OCI-LY1 (cell line): ENCODE measurements around the gene LCE2B.

ENCODE experiments used
- H2AFZ ChIP-seq: fragments of 200-600 bp; sonication (generic), shearing (Covaris generic); 2 replicates; pipeline ENCODE4 v1.6.0; 2014; ENCODE audit warnings: antibody characterized with exemption, mild to moderate bottlenecking, low read length
- H3F3A ChIP-seq: fragments of 200-600 bp; sonication (generic), shearing (Covaris generic); 2 replicates; pipeline ENCODE4 v1.6.0; 2014; ENCODE audit warnings: mild to moderate bottlenecking, antibody characterized with exemption, low read length, moderate library complexity; ENCODE audit not compliant: insufficient read depth
- H3K27ac ChIP-seq: fragments of 200-600 bp; sonication (generic); 2 replicates; pipeline ENCODE4 v1.5.1; 2014; ENCODE audit warnings: low read length, mixed run types, mild to moderate bottlenecking, low read depth; ENCODE audit not compliant: poor library complexity, severe bottlenecking
- H3K27me3 ChIP-seq: fragments of 200-600 bp; sonication (generic); 2 replicates; pipeline ENCODE4 v1.6.0; 2014; ENCODE audit warnings: antibody characterized with exemption, mild to moderate bottlenecking, low read length, moderate library complexity; ENCODE audit not compliant: insufficient read depth
- H3K36me3 ChIP-seq: fragments of 200-600 bp; sonication (generic); 2 replicates; pipeline ENCODE4 v1.6.1; 2014; ENCODE audit warnings: mild to moderate bottlenecking, antibody characterized with exemption, low read length, moderate library complexity, mixed read lengths; ENCODE audit not compliant: insufficient read depth
- H3K4me1 ChIP-seq: fragments of 200-600 bp; sonication (generic); 2 replicates; pipeline ENCODE4 v1.5.1; 2014; ENCODE audit warnings: mild to moderate bottlenecking, low read length, moderate library complexity; ENCODE audit not compliant: insufficient read depth, severe bottlenecking
- H3K4me2 ChIP-seq: fragments of 200-600 bp; sonication (generic), shearing (Covaris generic); 2 replicates; pipeline ENCODE4 v1.6.1; 2014; ENCODE audit warnings: low read length
- H3K4me3 ChIP-seq: fragments of 200-600 bp; sonication (generic); 2 replicates; pipeline ENCODE4 v1.5.1; 2014; ENCODE audit warnings: low read length, low read depth, mild to moderate bottlenecking, mixed read lengths; ENCODE audit not compliant: poor library complexity, severe bottlenecking
- H3K79me2 ChIP-seq: fragments of 200-600 bp; shearing (Covaris generic); 2 replicates; pipeline ENCODE4 v1.6.1; 2016; ENCODE audit warnings: mixed run types, low read length, mixed read lengths; ENCODE audit not compliant: insufficient read depth
- H3K9ac ChIP-seq: fragments of 200-600 bp; sonication (generic), shearing (Covaris generic); 2 replicates; pipeline ENCODE4 v1.6.1; 2014; ENCODE audit warnings: mild to moderate bottlenecking, low read length, mixed read lengths
- H3K9me2 ChIP-seq: fragments of 200-600 bp; sonication (generic), shearing (Covaris generic); 2 replicates; pipeline ENCODE4 v1.6.1; 2014; ENCODE audit warnings: low read depth, mild to moderate bottlenecking, low read length, mixed read lengths
- H3K9me3 ChIP-seq: fragments of 200-600 bp; shearing (Covaris generic); 2 replicates; pipeline ENCODE4 v1.6.1; 2014; ENCODE audit warnings: low read length, mixed read lengths
- H4K20me1 ChIP-seq: fragments of 200-600 bp; sonication (generic), shearing (Covaris generic); 2 replicates; pipeline ENCODE4 v1.6.0; 2016; ENCODE audit warnings: mild to moderate bottlenecking, low read length; ENCODE audit not compliant: insufficient read depth
- CTCF ChIP-seq: fragments of 200-600 bp; sonication (generic), shearing (Covaris generic); IDR thresholded peaks from 2 replicates; pipeline ENCODE4 v1.5.1; 2017; ENCODE audit warnings: mild to moderate bottlenecking, antibody characterized with exemption, low read length, moderate library complexity, mixed read lengths
- EZH2 ChIP-seq: fragments of 200-600 bp; sonication (generic), shearing (Covaris generic); IDR thresholded peaks from 2 replicates; pipeline ENCODE4 v1.8.0; 2017; ENCODE audit warnings: borderline replicate concordance, mixed run types, mild to moderate bottlenecking, antibody characterized with exemption, low read length, moderate library complexity, mixed read lengths

Gene LCE2B

GRCh38 chr1:152699746-152700145 lies 13.8 kb downstream of the LCE2B start:
- Histone ChIP-seq H3K27ac (no peak overlapping the region), H3K9me3 (no peaks in the 10 kb centered on the region)

GRCh38 chr1:152707860-152708259 lies 21.9 kb downstream of the LCE2B start, which contains the start of gene LCE4A:
LCE4A (plus strand) TSS chr1:152708160; CDS start chr1:152709076, 916 bp downstream.
- Histone ChIP-seq H3F3A (no peaks in the 10 kb centered on the region), H3K27ac (no peak within 1 kb of the TSS), H2AFZ (no peak within 1 kb of the TSS), H3K4me3 (no peak within 1 kb of the TSS), H3K4me2 (no peak within 1 kb of the TSS), H3K27me3 (no peaks in the 10 kb centered on the region), H3K9me2 (no peaks in the 10 kb centered on the region; the same call in 1 of the 2 replicates), H4K20me1 (no peaks in the 10 kb centered on the region), H3K4me1 (no peaks in the 10 kb centered on the region), H3K9ac (no peak within 1 kb of the TSS), H3K9me3 (no peaks in the 10 kb centered on the region), H3K79me2 (no peaks in the 10 kb centered on the region), H3K36me3 (no peaks in the 10 kb centered on the region)
- TF ChIP-seq CTCF = no peak
- TF ChIP-seq EZH2 = no peak

More at GRCh38 chr1:152699746-152700145, 13.8 kb downstream of the LCE2B start:
- Histone ChIP-seq H3K4me2 (no peak overlapping the region), H3F3A (no peaks in the 10 kb centered on the region), H3K27me3 (no peaks in the 10 kb centered on the region), H3K36me3 (no peaks in the 10 kb centered on the region), H4K20me1 (no peaks in the 10 kb centered on the region), H3K79me2 (no peaks in the 10 kb centered on the region), H3K4me1 (no peaks in the 10 kb centered on the region), H3K9ac (no peak overlapping the region), H3K4me3 (no peak overlapping the region), H2AFZ (no peak overlapping the region), H3K9me2 (no peaks in the 10 kb centered on the region; the same call in 1 of the 2 replicates)
- TF ChIP-seq EZH2 (no peak), CTCF (no peak)

- Histone ChIP-seq H3K4me1 (no peaks in the 10 kb centered on the region), H3K36me3 (no peaks in the 10 kb centered on the region), H3F3A (no peaks in the 10 kb centered on the region), H3K27me3 (no peaks in the 10 kb centered on the region), H3K9ac (no peak overlapping the region), H3K79me2 (no peaks in the 10 kb centered on the region), H3K9me3 (no peaks in the 10 kb centered on the region), H2AFZ (no peak overlapping the region), H3K4me3 (no peak overlapping the region), H4K20me1 (no peaks in the 10 kb centered on the region), H3K4me2 (no peak overlapping the region), H3K27ac (no peak overlapping the region), H3K9me2 (no peaks in the 10 kb centered on the region)
- TF ChIP-seq EZH2 (no peak), CTCF (no peak)
These were observed 32.3 kb downstream of the LCE2B start for GRCh38 chr1:152718238-152718637.
